Uterus (tissue), 2 donors: Measurements from ENCODE around the gene ABCC6.
"Not testable (repeated sequence)": the region's sequence is repeated elsewhere in the genome, so short reads cannot be mapped to it uniquely, and the experiment has no call there.

Source experiments
- POLR2A ChIP-seq, 2 donors: fragments of 450-650 bp; IDR thresholded peaks; one replicate each; pipeline ENCODE4 v1.6.1; 2016; ENCODE audit warnings: antibody characterized with exemption in 2 of 2, mild to moderate bottlenecking in 1 of 2, moderate library complexity in 1 of 2
- TF ChIP-seq, protein P1 (sequence below), 4 experiments: fragments of 200-600 bp in 2 of 4; fragments of 450-650 bp in 2 of 4; sonication (generic) in 2 of 4; IDR thresholded peaks; one replicate each; pipeline ENCODE4 v1.5.1; 2016 to 2019; ENCODE audit warnings: antibody characterized with exemption in 4 of 4, mild to moderate bottlenecking in 2 of 4, moderate library complexity in 1 of 4

DNA sequence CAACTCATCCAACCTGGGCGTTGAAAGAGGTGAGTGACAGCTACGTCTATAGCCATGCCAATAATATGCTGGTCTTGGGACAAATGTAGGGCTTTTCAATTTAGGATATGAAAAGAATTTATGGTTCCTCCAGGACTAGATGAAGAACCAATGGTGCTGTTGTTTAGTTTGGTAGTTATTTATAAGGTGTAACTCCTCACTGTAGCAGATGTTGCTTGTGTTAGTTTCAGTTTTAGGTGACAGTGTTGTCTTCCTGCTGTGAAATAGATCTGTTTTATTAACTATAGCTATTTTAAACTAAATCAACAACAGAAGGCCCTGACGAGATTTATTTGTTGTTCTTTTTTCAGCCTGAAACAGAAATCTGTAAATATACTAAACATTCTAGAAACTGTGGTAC lies 24.1 kb upstream of the ABCC6 start:
- TF ChIP-seq, protein P1, sequence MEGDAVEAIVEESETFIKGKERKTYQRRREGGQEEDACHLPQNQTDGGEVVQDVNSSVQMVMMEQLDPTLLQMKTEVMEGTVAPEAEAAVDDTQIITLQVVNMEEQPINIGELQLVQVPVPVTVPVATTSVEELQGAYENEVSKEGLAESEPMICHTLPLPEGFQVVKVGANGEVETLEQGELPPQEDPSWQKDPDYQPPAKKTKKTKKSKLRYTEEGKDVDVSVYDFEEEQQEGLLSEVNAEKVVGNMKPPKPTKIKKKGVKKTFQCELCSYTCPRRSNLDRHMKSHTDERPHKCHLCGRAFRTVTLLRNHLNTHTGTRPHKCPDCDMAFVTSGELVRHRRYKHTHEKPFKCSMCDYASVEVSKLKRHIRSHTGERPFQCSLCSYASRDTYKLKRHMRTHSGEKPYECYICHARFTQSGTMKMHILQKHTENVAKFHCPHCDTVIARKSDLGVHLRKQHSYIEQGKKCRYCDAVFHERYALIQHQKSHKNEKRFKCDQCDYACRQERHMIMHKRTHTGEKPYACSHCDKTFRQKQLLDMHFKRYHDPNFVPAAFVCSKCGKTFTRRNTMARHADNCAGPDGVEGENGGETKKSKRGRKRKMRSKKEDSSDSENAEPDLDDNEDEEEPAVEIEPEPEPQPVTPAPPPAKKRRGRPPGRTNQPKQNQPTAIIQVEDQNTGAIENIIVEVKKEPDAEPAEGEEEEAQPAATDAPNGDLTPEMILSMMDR (IDR thresholded peaks at IDR 0.05) = not testable (repeated sequence)
- not testable (repeated sequence) for TF ChIP-seq POLR2A (IDR thresholded peaks at IDR 0.05)
